ENCODE results near the gene DPH6.

Gene DPH6

DNA sequence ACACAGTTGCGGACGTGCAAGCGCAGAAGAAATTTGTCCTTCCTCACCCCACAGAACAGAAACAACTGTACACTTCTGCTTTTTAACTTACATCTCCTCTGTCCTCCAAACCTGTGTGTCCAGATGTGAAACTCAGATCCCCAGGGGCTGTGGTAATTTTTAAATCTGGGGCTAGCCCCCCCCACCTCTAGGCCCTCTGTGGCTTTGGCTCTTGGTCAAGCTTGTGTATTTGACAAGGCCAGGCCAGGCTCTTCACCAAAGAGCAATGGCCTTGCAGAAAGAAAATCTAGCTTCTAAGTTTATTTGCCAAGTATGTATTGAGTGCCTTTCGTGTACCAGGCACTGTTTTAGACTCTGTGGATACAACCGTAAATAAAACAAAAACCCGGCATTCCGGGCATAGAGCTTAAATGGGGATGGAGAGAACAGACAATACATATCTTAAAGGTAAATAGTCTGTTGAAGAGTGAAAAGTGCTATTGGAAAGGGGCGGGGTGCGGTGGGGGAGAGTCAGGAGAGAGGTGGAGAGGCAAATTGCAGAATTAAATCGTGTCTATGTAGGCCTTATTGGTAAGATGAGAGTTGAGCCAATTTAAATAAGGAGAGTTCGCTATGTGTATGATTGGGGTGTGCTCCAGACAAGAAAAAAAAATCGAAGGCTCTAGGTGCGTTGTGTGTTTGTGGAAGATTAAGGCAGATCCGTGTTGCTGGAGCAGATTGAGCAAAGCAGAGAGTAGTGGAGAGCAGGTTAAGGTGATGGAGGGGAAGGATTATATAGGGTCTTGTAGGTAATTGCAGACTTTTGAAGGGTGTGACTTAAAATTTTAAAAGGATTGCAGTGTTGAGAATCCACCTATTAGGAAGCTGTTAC is 781 bp upstream of the DPH6 start:
- peaks cover 5 to 6% of the 10 kb centered on the region in 2 donors for H3K4me1 ChIP-seq (ENCODE audit: control insufficient read depth in 1 of 2, insufficient read depth in 2 of 2, low read length in 2 of 2)

DNA sequence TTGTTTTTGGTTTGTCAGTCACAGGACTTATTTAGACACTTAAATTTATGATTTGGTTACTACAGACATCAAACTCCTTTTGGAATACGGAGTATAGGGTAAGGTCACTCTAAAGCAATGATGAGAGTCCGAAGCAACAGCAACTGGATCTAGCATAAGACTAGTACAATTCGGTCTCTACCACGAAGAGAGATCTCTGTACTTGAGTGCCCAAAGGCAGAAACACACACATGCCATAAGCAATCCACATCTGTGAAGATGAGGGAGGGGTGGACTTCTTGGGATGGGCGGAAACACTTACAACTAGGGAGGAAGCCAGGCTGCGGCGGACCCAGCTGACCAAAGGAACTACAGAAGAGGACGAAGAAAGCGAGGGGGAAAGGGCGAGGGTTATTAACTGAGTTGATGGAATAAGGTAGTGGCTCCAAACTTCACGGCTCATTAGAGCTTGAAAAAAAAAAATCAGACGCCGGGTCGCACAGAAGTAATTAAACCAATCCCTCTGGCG is 595 bp downstream of the DPH6 start:
- H3K27me3 ChIP-seq (ENCODE audit: control insufficient read depth in 1 of 2, insufficient read depth in 2 of 2, low read length in 2 of 2): no peaks in the 10 kb centered on the region
- H3K36me3 ChIP-seq (ENCODE audit: control insufficient read depth in 1 of 2, insufficient read depth in 2 of 2, low read length in 2 of 2): no peaks in the 10 kb centered on the region
- peaks cover 5 to 6% of the 10 kb centered on the region in 2 donors for H3K4me1 ChIP-seq (ENCODE audit: control insufficient read depth in 1 of 2, insufficient read depth in 2 of 2, low read length in 2 of 2)
- peak overlapping the region; percentile 86 to 95 for H3K4me3 ChIP-seq (ENCODE audit: low read depth in 1 of 2, low read length in 2 of 2)
- no peaks in the 10 kb centered on the region for H3K9me3 ChIP-seq (ENCODE audit: control insufficient read depth in 1 of 2, low read length in 2 of 2)
- H3K9ac ChIP-seq (ENCODE audit: low read depth in 1 of 2, low read length in 2 of 2): peak overlapping the region; percentile 56 to 91
- peak overlapping the region; percentile 99 for H3K27ac ChIP-seq (ENCODE audit: low read depth, low read length)

More for the DNA sequence above, 781 bp upstream of the DPH6 start:
- Histone ChIP-seq H3K4me3 (ENCODE audit: low read depth in 1 of 2, low read length in 2 of 2) (peak overlapping the region; percentile 86 to 95), H3K36me3 (ENCODE audit: control insufficient read depth in 1 of 2, insufficient read depth in 2 of 2, low read length in 2 of 2) (no peaks in the 10 kb centered on the region), H3K9ac (ENCODE audit: low read depth in 1 of 2, low read length in 2 of 2) (peak overlapping the region; percentile 56 to 91), H3K9me3 (ENCODE audit: control insufficient read depth in 1 of 2, low read length in 2 of 2) (no peaks in the 10 kb centered on the region), H3K27me3 (ENCODE audit: control insufficient read depth in 1 of 2, insufficient read depth in 2 of 2, low read length in 2 of 2) (no peaks in the 10 kb centered on the region), H3K27ac (ENCODE audit: low read depth, low read length) (peak overlapping the region; percentile 99)

DNA sequence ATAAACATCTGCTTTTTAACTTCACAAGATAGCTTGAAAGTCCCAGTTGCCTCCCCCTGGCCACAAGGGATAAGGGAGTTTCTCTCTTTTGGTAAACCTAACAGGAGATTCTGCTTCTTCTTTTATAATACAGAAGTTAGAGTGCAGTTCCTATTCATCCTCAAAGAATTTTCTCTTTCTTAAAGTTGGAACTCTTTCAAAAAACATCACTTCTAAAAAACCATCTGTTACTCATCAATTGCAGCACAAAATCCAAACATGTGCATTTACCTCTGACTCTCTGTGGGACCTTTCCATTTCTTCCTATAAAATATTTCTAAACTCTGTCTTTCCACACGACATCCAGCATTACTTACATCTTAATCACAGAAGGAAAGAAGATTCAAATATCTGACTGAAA is 5.1 kb downstream of the DPH6 start:
- Histone ChIP-seq H3K27me3 (ENCODE audit: control insufficient read depth in 1 of 2, insufficient read depth in 2 of 2, low read length in 2 of 2) (no peaks in the 10 kb centered on the region), H3K9ac (ENCODE audit: low read depth in 1 of 2, low read length in 2 of 2) (no peak overlapping the region), H3K27ac (ENCODE audit: low read depth, low read length) (no peak overlapping the region), H3K36me3 (ENCODE audit: control insufficient read depth in 1 of 2, insufficient read depth in 2 of 2, low read length in 2 of 2) (no peaks in the 10 kb centered on the region), H3K4me1 (ENCODE audit: control insufficient read depth in 1 of 2, insufficient read depth in 2 of 2, low read length in 2 of 2) (peaks cover 5 to 6% of the 10 kb centered on the region in 2 donors), H3K4me3 (ENCODE audit: low read depth in 1 of 2, low read length in 2 of 2) (no peak overlapping the region), H3K9me3 (ENCODE audit: control insufficient read depth in 1 of 2, low read length in 2 of 2) (no peaks in the 10 kb centered on the region)

DNA sequence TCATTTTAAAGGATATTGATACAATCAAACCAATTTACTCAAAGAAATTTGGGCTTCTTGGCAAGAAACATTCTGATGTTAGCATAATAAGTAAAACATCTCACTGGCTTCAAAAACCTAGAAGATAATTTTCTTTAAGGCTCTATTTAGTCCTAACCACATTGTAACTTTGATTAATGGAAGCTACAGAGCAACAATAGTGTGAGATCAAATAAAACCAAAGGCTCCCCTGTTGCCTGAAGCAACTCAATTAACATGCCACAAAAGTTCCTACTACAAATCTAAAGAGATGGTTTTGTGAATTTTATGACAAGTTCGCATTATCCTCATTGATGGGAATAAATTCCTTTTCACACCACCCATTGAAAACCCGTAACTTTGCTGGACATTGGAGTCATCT is 5.9 kb downstream of the DPH6 start:
- no peak overlapping the region for H3K4me3 ChIP-seq (ENCODE audit: low read depth in 1 of 2, low read length in 2 of 2)

DNA sequence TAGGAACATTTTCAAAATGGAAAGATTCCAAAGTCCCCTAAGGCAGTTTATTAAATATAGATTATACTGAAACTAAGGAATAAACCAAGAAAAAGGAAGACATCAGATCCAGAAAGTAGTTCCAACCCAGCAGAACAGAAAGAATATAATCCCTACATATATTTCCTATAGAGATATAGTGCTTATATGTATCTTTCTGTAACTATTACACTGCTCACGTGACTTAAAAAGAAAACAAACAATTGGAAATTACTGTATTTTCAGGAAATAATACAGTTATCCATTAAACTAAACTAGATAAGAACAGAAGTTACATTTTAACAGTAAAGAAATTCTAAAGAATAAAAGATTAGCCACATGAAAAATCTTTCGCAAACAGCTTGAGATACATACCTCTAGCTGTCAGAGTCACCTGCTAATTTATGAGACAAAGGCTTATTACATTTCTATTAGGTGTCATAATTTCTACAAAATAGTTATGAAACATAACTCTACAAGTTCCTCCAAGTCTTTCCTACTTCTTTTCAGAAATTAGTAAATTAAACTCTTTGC is 10.5 kb downstream of the DPH6 start:
- Histone ChIP-seq H3K4me3 (ENCODE audit: low read depth in 1 of 2, low read length in 2 of 2) (no peak overlapping the region), H3K27ac (ENCODE audit: low read depth, low read length) (no peak overlapping the region), H3K36me3 (ENCODE audit: control insufficient read depth in 1 of 2, insufficient read depth in 2 of 2, low read length in 2 of 2) (no peaks in the 10 kb centered on the region), H3K27me3 (ENCODE audit: control insufficient read depth in 1 of 2, insufficient read depth in 2 of 2, low read length in 2 of 2) (no peaks in the 10 kb centered on the region), H3K4me1 (ENCODE audit: control insufficient read depth in 1 of 2, insufficient read depth in 2 of 2, low read length in 2 of 2) (no peaks in the 10 kb centered on the region), H3K9ac (ENCODE audit: low read depth in 1 of 2, low read length in 2 of 2) (no peak overlapping the region), H3K9me3 (ENCODE audit: control insufficient read depth in 1 of 2, low read length in 2 of 2) (no peaks in the 10 kb centered on the region)

More for the DNA sequence above, 5.9 kb downstream of the DPH6 start:
- H3K4me1 ChIP-seq (ENCODE audit: control insufficient read depth in 1 of 2, insufficient read depth in 2 of 2, low read length in 2 of 2): peaks cover 3 to 4% of the 10 kb centered on the region in 2 donors
- H3K27me3 ChIP-seq (ENCODE audit: control insufficient read depth in 1 of 2, insufficient read depth in 2 of 2, low read length in 2 of 2): no peaks in the 10 kb centered on the region
- H3K9ac ChIP-seq (ENCODE audit: low read depth in 1 of 2, low read length in 2 of 2): no peak overlapping the region
- H3K9me3 ChIP-seq (ENCODE audit: control insufficient read depth in 1 of 2, low read length in 2 of 2): no peaks in the 10 kb centered on the region
- H3K27ac ChIP-seq (ENCODE audit: low read depth, low read length): no peak overlapping the region
- H3K36me3 ChIP-seq (ENCODE audit: control insufficient read depth in 1 of 2, insufficient read depth in 2 of 2, low read length in 2 of 2): no peaks in the 10 kb centered on the region

DNA sequence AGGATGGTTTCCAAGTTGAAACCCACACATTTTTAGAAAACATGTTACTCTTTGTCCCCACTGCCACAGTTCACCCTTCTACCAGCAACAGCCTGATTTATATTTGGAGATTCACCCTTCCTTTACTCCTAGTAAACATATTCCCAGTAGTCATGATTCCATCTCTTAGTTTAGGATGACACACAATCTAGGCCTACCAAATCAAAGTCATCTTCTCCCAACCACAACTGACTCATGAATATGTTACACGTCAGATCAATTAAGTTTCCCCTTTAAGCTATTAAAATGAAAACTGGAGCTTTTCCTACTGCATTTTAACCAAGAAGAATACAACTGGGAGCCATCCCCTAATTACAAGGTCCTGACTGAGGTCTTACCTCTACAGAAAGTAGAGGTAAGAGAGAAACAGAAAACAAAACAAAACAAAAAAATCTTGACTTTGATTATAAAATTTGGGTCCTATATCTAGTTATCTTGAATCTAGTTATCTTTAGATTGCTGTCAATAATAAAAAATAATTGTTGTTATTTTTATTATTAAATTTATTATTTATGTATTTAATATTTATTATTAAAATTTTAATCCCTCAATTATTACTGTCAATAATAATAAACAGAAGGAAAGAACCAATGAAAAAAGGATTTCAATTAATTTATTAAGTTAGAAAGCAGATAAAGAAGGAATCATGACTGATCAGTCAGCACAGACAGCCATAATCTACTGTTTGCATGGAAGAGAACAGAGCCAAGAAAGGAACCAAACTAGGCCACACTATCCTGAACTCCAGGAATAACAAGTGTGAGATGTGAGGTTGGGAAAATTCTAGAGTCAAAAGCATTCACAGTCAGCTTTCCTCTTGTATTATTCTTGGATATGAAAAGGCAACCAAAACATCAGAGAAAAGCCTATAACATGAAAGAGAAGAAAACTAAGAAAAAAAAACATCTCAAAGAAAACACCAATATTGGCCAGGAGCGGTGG is 12.5 kb downstream of the DPH6 start:
- no peaks in the 10 kb centered on the region for H3K36me3 ChIP-seq (ENCODE audit: control insufficient read depth in 1 of 2, insufficient read depth in 2 of 2, low read length in 2 of 2)
- no peak overlapping the region for H3K4me3 ChIP-seq (ENCODE audit: low read depth in 1 of 2, low read length in 2 of 2)
- no peak overlapping the region for H3K27ac ChIP-seq (ENCODE audit: low read depth, low read length)
- H3K4me1 ChIP-seq (ENCODE audit: control insufficient read depth in 1 of 2, insufficient read depth in 2 of 2, low read length in 2 of 2): no peaks in the 10 kb centered on the region
- no peak overlapping the region for H3K9ac ChIP-seq (ENCODE audit: low read depth in 1 of 2, low read length in 2 of 2)
- no peaks in the 10 kb centered on the region for H3K27me3 ChIP-seq (ENCODE audit: control insufficient read depth in 1 of 2, insufficient read depth in 2 of 2, low read length in 2 of 2)
- no peaks in the 10 kb centered on the region for H3K9me3 ChIP-seq (ENCODE audit: control insufficient read depth in 1 of 2, low read length in 2 of 2)

DNA sequence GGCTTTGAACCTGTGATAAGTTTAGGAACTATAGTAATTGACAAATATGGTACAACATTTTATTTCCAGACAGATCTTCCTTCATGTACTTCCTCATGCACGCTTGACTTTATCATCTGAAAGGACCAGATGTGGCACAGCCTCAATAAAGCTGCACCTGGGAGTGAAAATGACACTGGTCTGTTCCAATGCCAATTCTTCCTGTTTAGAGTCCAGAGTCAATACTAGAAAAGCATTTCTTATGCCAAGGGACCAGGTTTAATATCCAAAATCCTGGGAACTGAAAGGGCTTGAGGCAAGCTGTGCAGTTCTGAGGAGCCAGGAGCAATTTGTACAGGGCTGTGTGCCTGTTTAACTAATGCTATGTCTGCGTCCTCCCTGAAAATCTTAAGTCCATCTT is 15.3 kb downstream of the DPH6 start:
- Histone ChIP-seq H3K9me3 (ENCODE audit: control insufficient read depth in 1 of 2, low read length in 2 of 2) (no peaks in the 10 kb centered on the region), H3K27me3 (ENCODE audit: control insufficient read depth in 1 of 2, insufficient read depth in 2 of 2, low read length in 2 of 2) (no peaks in the 10 kb centered on the region), H3K36me3 (ENCODE audit: control insufficient read depth in 1 of 2, insufficient read depth in 2 of 2, low read length in 2 of 2) (no peaks in the 10 kb centered on the region), H3K9ac (ENCODE audit: low read depth in 1 of 2, low read length in 2 of 2) (no peak overlapping the region), H3K27ac (ENCODE audit: low read depth, low read length) (no peak overlapping the region), H3K4me3 (ENCODE audit: low read depth in 1 of 2, low read length in 2 of 2) (no peak overlapping the region), H3K4me1 (ENCODE audit: control insufficient read depth in 1 of 2, insufficient read depth in 2 of 2, low read length in 2 of 2) (no peaks in the 10 kb centered on the region)

DNA sequence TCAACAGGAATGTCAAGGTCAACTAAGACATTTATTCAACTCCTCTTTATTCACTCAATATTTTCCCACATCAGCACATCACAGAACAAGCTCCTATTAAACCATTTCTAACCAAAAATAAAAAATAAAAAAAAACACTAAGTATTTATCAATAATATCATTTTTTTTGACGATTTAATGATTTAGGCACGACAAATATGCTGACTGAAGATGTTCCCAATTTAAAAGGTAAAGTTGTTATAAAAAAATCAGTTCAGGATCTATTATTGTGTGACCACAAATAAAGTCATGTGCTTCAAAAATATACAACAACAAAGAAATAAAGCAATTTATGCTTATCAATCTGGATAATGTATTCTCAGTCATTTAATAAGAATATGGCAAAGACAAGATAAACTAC is 16.2 kb downstream of the DPH6 start:
- Histone ChIP-seq H3K27ac (ENCODE audit: low read depth, low read length) (no peak overlapping the region), H3K36me3 (ENCODE audit: control insufficient read depth in 1 of 2, insufficient read depth in 2 of 2, low read length in 2 of 2) (no peaks in the 10 kb centered on the region), H3K27me3 (ENCODE audit: control insufficient read depth in 1 of 2, insufficient read depth in 2 of 2, low read length in 2 of 2) (no peaks in the 10 kb centered on the region), H3K4me3 (ENCODE audit: low read depth in 1 of 2, low read length in 2 of 2) (no peak overlapping the region), H3K9me3 (ENCODE audit: control insufficient read depth in 1 of 2, low read length in 2 of 2) (no peaks in the 10 kb centered on the region), H3K9ac (ENCODE audit: low read depth in 1 of 2, low read length in 2 of 2) (no peak overlapping the region), H3K4me1 (ENCODE audit: control insufficient read depth in 1 of 2, insufficient read depth in 2 of 2, low read length in 2 of 2) (no peaks in the 10 kb centered on the region)

DNA sequence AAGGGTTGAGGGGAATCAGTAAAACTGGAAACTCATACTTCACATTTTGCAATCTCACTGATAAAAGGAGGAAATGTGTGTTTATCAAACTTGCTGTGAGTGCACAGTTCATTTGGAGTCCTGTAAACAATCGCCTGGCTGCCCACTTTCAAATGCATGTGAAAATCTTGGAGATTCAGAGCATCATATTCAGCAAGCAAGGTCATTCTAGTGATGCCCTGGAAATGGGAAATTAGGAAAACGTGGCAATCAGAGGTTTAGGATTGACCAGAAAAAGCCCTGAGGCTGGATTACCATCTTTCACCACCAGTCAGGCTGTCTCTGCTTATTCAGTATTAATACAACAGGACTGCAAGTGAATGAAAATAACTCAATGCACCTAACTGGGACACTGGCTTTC is 23.9 kb downstream of the DPH6 start:
- Histone ChIP-seq H3K27me3 (ENCODE audit: control insufficient read depth in 1 of 2, insufficient read depth in 2 of 2, low read length in 2 of 2) (no peaks in the 10 kb centered on the region), H3K4me3 (ENCODE audit: low read depth in 1 of 2, low read length in 2 of 2) (no peak overlapping the region), H3K9ac (ENCODE audit: low read depth in 1 of 2, low read length in 2 of 2) (no peak overlapping the region), H3K27ac (ENCODE audit: low read depth, low read length) (no peak overlapping the region), H3K4me1 (ENCODE audit: control insufficient read depth in 1 of 2, insufficient read depth in 2 of 2, low read length in 2 of 2) (peaks cover 0 to 4% of the 10 kb centered on the region in 2 donors), H3K36me3 (ENCODE audit: control insufficient read depth in 1 of 2, insufficient read depth in 2 of 2, low read length in 2 of 2) (no peaks in the 10 kb centered on the region), H3K9me3 (ENCODE audit: control insufficient read depth in 1 of 2, low read length in 2 of 2) (no peaks in the 10 kb centered on the region)
